GM19467 (cell line): Measurements from ENCODE around the gene NDST1.

Experiments
- ATAC-seq: cut with Tn5 transposase; IDR thresholded peaks from one replicate; pipeline ENCODE4 v1.9.1; 2021; ENCODE audit warnings: mild to moderate bottlenecking, moderate library complexity; ENCODE audit not compliant: unreplicated experiment

The NDST1 gene

DNA sequence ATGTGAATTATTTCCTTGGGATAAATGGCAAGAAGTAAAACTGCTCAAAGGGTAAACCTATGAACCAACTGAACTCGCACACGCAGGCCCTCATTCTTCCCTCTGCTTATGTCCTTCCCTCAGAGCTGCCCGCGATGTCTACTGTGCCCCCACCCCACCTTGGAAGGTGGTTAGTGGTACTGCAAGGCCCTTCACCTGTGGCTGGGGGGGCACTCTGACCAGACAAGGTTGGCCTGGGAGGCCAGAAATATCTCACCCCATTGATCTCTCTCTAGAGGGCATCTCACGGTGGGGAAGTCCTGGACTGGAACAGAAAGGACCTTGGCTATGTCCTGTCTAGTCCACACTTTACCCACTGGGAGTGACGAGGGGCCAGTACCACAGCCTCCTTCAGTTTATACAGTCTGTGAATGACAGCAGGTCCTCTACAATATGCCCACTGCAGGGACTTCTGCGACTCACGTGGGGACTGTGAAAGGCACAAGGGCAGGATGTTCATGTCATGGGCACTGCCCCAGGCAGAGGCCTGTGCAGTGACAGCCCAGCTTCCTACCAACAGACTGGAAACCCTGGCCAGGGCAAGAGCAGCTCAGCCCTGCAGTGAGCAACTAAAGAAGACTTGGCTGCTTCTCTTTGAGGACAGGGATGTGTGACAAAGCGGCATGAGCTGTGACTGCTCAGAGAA lies 75.8 kb downstream of the NDST1 start:
- no peak for ATAC-seq

DNA sequence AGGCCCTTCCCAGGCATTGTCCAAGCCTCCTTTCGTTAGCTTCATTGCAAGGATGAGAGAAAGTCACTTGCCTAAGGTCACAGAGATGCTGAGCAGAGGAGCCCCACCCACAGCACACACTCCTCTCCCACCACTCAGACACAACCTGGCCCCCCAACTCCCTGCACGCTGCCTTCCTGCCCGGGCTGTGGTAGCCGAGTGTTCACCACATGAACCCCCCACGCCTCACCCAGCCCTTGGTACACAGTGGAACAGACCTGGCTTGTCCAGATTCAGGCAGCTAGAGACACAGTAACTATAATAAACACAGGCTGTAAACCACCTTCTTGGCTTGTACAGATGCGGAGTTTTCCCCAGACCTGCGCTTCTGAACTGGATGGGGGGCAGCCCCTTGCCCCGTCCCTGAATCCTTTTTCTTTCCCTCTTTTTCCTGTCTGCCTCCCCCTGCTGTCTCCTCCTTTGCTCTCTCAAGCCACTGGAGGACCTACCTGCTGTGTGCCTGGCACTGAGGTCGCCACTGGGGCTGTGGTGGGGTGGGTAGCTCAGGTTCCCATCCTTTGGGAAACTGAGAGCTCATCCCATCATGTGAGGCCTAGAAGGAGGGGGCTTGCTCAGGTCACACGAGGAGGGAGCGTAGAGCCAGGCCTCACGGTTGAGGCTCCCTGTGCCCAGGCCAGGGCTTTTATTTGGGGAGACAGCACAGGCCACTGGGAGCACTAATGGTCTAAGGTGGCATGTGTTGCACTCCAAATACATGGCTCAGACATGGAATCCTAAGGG lies 76.8 kb downstream of the NDST1 start:
- no peak for ATAC-seq

DNA sequence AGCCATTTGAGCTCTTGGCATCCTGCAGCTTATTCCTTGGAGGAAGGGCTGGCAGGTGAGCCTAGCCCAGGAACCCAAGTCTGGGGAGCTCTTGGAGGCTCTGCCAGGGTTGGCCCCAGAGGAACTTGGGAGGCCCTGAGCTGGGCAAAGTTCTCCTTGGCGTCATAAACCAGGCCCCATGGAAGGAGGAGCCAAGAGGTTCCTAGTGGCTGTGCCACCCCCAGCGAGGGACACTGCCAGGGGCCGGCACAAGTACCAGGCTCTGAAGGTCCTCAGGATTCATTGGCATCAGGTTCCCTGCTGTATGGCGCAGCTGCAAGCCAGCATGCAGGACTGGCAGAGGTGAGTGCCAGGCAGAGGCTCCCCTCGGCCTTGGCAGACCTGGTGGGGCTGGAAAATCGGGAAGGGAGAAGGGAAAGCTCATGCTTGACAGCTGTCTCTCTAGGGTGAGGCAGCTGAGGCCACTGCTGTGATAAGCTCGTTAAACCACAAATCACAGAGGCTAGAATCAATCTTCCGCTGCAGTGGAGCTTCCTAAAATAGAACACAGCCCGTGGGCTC lies 77.9 kb downstream of the NDST1 start:
- ATAC-seq: no peak

DNA sequence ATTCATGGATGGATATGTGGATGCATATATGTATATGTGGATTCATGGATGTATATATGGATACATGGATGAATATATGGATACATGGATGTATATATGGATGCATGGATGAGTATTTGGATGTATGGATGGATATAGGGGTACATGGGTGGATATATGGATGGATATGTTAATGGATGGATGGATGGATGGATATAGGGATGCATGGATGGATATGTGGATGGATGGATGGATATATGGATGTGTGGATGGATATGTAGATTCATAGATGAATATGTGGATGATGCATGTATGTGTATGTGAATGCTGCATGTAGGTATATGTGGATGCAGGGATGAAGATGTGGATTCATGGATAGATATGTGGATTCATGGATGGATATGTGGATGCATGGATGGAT lies 79.1 kb downstream of the NDST1 start:
- no peak for ATAC-seq

DNA sequence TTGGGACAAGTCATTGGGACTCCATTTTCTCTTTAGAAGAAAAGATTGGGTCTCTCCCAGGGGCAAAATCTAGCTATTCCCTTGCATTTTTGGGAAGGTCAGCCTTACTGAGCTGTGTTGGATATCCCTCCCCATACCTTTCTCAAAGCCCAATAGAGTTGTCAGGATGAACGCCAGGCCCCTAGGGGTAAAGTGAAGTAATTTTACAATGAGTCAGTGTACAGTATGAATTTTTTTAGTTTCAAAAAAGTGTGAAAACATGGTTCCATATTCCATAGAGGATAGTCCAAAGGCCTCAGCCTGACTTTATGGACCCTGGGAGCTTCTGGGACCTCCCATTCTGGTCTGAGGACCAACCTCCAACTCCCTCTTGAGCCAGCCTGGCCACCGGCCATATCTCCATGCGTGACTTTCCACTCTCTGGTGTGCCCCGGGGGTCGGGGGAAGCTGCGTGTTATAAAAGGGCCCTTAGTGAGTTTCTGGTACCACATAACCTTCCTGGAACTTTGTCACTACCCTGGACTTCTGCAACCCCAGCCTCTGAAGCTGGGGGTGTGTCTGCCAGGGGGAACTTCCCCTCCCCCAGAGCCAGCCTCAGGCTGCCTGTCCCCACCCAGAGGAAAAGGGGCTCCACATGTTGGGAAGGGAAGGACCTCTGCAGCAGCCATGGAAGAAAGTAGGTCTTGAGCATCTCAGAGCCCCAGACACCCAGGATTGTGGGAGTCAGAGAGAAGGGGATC lies 80.1 kb downstream of the NDST1 start:
- ATAC-seq: no peak

DNA sequence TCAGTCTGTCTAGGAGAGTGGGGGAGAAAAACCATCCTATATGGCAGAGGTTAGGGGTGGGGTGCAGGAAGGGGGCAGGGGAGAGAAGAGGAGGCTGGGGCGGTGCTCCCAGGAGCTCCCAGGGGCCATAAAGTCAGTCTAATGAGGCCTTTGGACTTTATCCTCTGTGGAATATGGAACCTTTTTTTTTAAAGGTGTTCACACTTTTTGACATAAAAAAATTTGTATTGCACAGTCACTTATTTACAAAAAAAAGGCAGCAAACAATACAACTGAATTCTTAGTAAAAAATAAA lies 80.6 kb downstream of the NDST1 start:
- no peak for ATAC-seq

DNA sequence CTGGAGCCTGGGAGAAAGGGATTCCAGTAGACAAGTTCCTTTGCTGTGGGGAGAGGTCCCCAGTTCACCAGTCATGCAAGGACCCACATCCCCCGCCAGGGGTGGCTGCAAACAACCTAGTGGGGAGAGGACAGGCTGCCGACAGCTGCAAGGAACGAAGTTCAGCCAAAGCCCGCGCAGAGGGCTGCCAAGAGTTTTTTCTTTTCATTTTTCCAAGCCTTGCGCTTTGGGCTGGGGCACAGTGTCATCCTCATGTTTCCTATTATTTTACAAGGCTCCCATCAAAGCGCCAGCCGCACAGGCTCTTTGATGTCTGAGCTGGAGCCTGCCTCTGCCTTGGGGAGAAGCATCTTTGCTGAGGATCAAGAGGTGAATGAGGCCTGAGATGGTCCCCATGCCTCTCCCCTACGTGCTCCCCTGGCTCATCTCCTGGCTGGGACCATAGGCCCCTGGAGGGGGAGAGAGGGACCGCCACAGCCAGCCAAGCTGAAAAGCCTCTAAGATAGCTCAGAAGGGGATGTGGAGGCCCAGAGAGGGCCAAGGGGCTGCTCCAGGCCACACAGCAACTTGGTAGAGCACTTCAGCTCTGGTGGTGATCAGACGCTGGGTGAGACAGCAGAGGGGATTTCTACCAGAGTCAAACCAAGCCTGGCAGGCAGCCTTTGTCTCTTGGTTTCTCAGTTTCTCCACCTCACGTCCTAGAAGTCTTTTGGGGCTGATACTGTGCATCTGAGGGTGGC lies 82.1 kb downstream of the NDST1 start:
- no peak for ATAC-seq

DNA sequence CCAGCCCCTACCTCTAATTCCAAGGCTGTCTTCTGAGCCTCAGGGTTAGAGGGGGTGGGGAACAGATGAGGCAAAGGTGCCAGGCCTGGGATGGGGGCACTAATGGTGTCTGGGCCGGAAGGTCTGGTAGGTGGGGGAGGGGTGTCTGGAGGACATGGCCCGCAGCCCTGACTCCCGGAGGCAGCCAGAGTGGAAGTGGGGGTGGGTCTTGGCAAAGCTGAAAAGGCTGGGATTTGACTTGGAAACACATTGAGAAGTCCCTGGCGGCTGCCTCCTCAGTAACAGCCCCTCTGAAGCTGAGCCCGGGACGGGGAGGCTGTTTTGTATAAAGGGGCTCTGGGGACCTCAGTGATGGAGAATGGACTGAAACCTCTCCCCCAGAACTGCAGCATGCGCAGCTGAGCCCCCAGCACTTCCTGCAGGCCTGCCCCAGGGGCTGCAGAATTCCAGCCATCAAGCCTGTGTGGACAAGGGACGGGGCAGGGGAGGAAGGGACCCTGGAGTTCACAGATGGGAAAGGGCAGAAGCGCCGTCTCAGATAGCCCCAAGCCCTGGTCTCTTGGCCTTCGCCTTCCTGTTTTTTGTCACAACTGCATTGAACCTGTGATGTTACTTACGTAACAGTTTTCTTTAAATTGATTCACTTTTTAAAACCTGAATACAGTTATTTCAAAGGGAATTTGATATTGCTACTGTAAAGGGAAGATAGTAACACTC lies 83.2 kb downstream of the NDST1 start:
- ATAC-seq: no peak

DNA sequence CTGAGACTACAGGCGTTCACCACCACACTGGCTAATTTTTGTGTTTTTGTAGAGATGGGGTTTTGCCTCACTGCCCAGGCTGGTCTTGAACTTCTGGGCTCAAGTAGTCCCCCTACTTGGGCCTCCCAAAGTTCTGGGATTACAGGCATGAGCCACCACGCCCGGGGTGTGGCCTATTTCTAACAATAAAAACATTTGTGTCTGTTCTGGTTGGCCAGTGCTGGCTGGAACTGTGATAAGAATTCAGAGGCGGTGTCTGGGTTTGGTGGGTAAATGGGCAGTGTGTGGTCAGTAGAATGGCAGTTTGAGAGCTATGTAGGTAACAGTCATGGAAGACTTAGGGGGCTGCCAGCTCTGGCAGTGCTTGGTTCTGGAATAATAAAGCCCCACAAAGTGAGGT lies 85.7 kb downstream of the NDST1 start:
- no peak for ATAC-seq

DNA sequence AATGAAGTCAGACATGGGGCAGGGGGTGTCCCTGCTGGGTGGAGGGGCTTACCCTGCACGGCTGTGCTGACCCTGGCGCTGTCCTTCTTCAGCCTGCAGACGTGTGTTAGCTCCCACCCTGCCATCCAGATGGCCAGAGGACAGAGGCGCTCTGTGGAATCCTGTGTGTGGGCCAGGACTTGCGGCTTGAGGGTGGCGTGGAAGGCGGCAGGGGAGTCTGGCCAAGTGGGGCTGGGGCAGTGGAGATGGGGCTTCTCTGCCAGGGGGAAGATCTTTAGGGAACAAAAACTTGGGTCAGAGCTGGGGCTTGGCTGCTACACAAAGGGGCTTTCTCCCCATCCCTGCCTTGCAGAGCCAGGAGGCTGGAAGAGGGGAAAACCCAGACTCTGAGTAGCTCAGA lies 86.1 kb downstream of the NDST1 start:
- ATAC-seq: no peak

DNA sequence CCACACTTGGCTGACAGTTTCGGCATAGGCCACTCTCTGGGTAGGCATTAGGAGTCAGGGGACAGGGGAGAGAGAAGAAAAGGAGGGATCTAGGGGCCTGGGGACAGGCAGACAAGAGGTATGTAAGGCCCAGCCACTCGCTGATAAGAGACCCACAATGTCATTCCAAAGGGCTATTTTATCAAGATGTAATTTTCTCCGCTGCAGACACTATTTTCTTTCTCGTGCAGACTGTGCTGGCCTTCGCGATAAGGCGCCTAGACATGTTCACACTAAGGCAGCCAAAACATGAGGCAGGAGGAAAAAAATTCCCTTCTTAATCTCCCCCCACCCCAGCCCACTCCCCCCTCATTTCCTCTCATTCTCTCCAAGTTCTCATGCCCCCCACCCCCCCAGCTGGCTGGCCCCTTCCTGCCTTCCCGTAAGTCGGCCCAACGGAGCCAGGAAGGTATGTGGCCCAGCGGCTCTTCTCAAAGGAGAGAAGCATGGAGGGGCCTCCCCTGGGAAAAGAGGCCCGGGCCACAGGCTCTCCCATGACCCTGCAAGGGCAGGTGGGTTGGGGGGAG lies 87.6 kb downstream of the NDST1 start:
- no peak for ATAC-seq

DNA sequence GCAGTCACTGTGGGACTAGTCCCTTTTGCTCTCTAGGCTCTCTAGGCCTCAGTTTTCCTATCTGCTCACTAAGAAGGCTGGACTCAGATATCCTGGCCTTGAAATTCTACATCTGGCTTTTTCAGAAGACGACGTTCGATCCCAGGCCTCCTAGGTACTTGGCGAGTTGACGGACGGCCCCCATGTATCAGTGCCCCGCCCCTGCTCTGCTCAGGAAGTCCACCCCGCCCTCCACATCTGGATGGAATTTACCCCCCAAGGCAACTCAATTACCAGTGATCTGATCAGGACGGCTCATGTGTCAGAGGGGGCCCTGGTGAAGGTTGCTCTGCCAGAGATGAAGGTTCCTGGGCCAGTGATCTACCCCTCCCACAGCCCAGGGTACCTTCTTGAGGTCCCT lies 88.4 kb downstream of the NDST1 start:
- no peak for ATAC-seq

DNA sequence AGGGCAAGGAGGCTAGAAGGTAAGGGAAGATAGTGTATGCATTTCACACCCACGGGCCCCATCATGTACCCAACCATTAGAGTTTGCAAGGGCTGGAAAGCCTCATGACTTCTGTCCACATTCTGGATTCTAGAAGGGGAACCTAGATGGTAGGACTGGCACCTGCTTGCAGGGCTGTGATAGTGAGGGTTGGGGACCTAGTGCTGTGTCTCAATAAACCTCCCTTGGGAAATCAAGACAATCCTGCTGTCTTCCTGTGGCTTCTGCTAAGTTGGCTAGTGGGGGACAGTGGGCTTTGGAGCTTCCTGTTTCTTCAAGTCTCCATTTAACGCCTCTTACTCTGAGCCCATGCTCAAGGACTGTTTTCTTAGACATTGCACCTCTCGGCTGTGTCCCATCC lies 88.9 kb downstream of the NDST1 start:
- no peak for ATAC-seq

DNA sequence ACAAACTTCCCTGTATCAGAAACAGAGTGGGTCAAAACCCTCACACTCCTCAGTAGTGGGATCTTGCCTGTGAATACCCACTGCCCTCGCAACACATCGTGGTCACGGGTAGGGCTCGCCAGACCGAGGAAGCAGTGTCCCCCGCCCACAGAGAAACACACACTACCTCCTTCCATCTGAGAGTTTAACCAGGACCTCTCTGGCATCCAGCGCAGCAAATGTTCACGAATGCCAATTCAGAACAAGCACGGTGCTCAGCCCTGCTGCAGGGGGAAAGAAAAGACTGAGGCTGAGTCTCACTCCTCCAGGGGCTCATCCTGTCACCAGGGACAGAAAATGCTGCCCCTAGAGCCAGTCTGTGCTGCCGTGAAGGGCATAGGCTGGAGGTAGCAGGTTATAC lies 90.1 kb downstream of the NDST1 start:
- ATAC-seq: no peak

DNA sequence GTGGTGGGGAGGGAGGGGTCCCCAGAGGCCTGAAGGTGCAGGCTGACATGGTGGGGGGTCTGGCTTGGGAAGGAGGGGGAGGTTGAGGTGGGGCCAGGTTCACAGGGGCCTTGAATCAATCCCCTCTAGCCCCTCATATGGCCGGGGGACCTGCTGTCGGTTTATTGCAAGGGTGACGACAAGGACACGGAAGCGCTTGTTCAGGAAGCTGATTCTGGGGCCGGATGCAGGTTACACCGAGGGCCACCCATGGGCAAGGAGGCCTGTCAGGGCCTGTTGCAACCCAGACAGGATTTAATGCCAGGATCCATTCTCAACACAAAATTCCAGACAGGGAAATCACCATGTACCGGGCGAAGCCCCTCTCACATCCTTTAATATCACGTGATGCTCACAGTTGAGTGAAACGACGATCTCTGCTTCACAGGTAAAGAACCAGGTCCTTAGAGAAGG lies 90.9 kb downstream of the NDST1 start:
- ATAC-seq: no peak

DNA sequence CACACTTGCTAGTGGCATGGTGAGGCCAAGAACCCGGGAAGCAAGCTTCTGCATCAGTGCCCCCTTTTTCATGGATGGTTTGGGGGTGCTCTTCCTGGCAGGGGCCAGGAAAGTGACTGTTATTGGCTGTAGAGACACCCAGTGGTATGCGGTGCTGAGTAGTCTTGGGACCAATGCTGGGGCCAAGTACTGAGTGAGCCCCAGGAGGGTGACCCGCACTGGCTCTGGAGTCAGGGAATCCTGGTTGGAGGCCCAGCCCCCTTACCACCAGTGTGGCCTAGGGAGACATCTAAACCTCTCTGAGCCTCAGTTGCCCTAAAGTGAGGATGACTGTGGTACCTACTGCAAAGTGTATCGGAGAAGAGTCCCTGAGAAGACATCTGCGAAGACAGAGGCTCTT lies 91.3 kb downstream of the NDST1 start:
- ATAC-seq: no peak

DNA sequence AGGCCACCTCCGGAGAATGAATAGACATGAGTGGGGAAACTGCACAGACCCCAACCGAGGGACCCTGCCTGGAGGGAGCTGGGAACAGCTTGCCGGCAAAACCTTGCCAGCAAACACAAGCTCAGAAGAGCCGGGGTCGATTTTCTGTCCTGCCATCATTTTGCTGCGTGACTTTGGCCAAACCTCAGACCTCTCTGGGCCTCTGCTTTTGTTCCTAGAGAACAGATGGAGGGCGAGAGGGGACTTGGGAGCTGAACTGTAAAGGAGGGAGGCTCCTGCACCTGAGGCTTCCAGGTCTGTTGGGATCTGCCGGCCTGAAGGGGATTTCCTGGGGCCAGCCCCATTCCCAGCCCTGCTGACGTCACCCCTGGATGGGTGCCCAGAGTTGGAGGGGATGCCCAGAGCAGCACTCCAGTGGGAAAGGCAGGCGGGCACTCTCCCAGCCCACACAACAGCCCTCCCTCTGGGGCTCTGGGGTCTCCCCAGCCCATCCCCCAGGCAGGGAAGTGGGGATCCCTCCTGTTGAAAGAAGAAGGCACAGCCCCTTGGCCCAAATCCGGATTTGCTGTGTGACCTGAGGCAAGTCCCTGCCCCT lies 92.1 kb downstream of the NDST1 start:
- no peak for ATAC-seq

DNA sequence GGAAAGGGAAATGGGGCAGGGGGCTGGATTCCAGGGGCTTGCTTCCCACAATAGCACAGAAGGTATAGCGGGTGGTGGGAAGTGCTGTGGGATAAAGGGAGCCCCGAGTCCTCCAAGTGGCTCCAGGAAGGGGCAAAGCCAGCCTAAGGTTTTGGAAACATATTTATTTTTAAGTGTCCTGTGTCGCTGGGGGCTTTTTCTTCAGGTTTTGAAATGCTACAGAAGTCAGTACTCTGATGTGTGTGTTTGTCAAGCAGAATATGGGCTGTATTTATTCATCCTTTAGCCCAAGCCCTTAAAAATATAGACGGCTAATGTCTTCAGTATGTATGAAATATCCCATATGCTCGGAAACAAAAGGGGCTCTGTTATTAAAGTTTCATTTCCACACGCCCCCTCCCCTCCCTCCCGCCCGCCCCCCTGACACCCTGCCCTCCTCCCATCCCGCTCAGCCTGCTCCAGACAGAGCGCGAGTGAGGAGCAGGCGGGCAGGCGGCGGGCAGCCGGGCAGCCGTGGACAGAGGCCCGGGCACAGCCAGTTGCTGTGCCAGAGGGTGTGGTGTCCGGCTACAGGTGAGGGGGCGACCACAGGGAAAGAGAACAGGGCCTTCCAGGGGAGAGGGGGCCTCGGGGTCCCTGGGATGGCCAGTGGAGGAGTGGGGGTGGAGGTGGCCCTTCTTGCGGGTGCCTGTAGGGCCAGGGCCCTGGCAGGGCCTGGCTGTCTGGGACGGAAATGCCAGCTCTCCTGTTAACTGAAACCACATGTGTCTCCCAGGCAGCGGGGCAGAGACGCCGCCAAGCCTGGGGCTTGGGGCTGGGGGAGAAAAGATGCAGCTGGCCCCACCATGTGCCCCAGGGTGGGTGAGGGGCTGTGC lies 92.9 kb downstream of the NDST1 start:
- no peak for ATAC-seq
